ENCODE results near the gene XRN2.

The XRN2 gene

DNA sequence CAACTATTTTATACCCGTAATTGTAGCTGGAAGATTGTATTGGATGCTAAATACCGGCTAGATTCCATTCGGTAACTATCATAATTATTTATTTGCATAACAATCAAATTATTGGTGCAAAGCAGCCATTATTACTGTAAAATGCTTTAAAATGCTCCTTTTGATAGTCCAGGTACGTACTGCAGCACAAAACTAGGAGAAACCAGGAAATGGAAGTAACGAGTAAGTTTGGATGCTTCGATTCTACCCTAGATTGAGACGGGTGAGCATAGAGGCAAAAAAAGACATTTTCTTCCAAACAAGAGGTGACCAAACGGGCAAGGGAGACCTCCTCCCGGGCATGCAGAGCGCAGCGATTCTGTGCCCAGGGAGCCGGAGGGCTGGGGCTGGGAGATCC is 469 bp upstream of the XRN2 start:
- TF ChIP-seq MYC (IDR thresholded peaks at IDR 0.05; ENCODE audit: low read depth, low read length), result no peak
- TF ChIP-seq MAX (IDR thresholded peaks at IDR 0.05; ENCODE audit: low read depth, low read length), result no peak
- no peak for TF ChIP-seq POLR2A (IDR thresholded peaks at IDR 0.05; ENCODE audit: extremely low read depth, insufficient read length)
- peak overlapping the region; percentile 93 for H3K4me3 ChIP-seq (ENCODE audit: low read depth, low read length)
- DNase-seq (ENCODE audit: low read depth), result no peak

- DNase-seq (ENCODE audit: low read depth), result peak; percentile 37
- TF ChIP-seq POLR2A (IDR thresholded peaks at IDR 0.05; ENCODE audit: extremely low read depth, insufficient read length) (no peak), CTCF (IDR thresholded peaks at IDR 0.05; ENCODE audit: low read depth, low read length) (no peak), MYC (IDR thresholded peaks at IDR 0.05; ENCODE audit: low read depth, low read length) (no peak; the same call in 1 of the 2 replicates), MAX (IDR thresholded peaks at IDR 0.05; ENCODE audit: low read depth, low read length) (no peak)
- peak overlapping the region; percentile 93 for H3K4me3 ChIP-seq (ENCODE audit: low read depth, low read length)
Measured at GRCh38 chr20:21303872-21304586, 898 bp downstream of the XRN2 start.

DNA sequence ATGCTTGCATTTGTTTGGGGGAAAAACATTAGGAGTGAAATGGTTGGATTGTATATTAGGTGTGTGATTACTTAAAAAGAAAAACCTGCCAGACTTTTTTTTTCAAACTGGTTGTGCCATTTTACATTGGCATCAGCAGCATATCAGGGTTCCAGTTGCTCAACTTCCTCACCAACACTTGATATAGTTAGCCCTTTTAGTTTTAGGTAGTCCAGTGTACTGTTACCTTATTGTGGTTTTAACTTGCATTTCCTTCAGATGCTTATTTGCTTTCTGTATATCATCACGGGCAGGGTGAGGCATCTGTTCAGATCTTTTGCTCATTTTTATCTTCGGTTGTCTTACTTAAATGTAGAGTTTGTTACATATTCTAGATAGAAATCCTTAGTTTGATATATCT is 5.2 kb downstream of the XRN2 start:
- no peak for DNase-seq (ENCODE audit: low read depth)
- TF ChIP-seq MYC (IDR thresholded peaks at IDR 0.05; ENCODE audit: low read depth, low read length) (no peak), CTCF (IDR thresholded peaks at IDR 0.05; ENCODE audit: low read depth, low read length) (no peak), MAX (IDR thresholded peaks at IDR 0.05; ENCODE audit: low read depth, low read length) (no peak), POLR2A (IDR thresholded peaks at IDR 0.05; ENCODE audit: extremely low read depth, insufficient read length) (no peak)
- no peak overlapping the region for H3K4me3 ChIP-seq (ENCODE audit: low read depth, low read length)

DNA sequence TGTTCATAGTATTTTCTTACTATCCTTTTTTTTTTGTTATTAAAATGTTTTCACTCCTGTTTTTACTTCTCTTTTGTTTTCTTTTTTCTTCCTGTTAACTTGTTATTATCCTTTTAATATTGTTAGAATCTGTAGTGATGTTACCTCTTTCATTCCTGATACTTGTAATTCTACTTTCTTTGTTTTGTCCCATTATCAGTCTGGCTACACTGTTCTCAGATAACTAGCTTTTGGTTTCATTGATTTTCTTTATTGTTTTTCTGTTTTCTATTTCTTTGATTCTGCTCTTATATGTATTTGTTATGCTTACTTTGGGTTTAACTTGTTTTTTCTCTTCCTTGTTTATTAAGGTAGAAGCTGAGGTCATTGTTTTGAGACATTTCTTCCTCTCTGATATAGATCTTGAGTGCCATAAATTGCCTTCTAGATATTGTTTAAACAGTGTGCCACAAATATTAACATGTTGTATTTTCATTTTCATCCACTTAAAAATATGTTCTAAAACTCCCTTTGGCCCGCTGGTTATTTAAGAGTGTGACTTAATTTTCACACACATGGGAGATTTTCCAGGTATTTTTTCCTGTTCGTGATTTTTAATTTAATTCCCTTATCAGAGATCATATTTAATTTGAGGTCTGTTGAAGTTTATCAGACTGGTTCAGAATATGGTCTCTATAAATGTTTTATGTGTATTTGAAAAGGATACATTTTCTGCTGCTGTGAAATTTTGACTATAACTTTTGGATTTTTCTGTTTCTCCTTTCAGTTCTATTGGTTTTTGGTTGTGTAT is 6.7 kb downstream of the XRN2 start:
- DNase-seq (ENCODE audit: low read depth), result no peak

GRCh38 chr20:21312813-21313474 is 9.8 kb downstream of the XRN2 start:
- TF ChIP-seq MAX (IDR thresholded peaks at IDR 0.05; ENCODE audit: low read depth, low read length), result no peak
- TF ChIP-seq MYC (IDR thresholded peaks at IDR 0.05; ENCODE audit: low read depth, low read length), result no peak
- no peak for TF ChIP-seq CTCF (IDR thresholded peaks at IDR 0.05; ENCODE audit: low read depth, low read length)
- no peak for TF ChIP-seq POLR2A (IDR thresholded peaks at IDR 0.05; ENCODE audit: extremely low read depth, insufficient read length)
- no peak for DNase-seq (ENCODE audit: low read depth)
- no peak overlapping the region for H3K4me3 ChIP-seq (ENCODE audit: low read depth, low read length)

More for the DNA sequence above, 6.7 kb downstream of the XRN2 start:
- TF ChIP-seq CTCF (IDR thresholded peaks at IDR 0.05; ENCODE audit: low read depth, low read length) (no peak), MYC (IDR thresholded peaks at IDR 0.05; ENCODE audit: low read depth, low read length) (no peak), MAX (IDR thresholded peaks at IDR 0.05; ENCODE audit: low read depth, low read length) (no peak), POLR2A (IDR thresholded peaks at IDR 0.05; ENCODE audit: extremely low read depth, insufficient read length) (no peak)
- peak overlapping the region; percentile 29 for H3K4me3 ChIP-seq (ENCODE audit: low read depth, low read length)

Data from NB4 (cell line).